Esophagus squamous epithelium (tissue), 5 donors: Measurements from ENCODE around the gene ZNF253. TPM values are rescaled to one million over a fixed set of nuclear protein-coding genes. Genes with fewer than 3 reads are reported as not detected.

ENCODE experiments used
- DNase-seq: peaks from one replicate; lab custom pipeline; 2025; lab: John Stamatoyannopoulos, UW
- H3K27ac ChIP-seq, 4 donors: fragments of 200-600 bp; sonication (generic); one replicate each; pipeline ENCODE4 v1.5.1; 2016 to 2019; ENCODE audit warnings: mild to moderate bottlenecking in 1 of 4
- H3K27me3 ChIP-seq, 4 donors: fragments of 200-600 bp; sonication (generic); 1 replicate in 3 of 4; 2 replicates in 1 of 4; pipeline versions ENCODE4 v1.5.1 to v1.6.0; 2017 to 2021; ENCODE audit warnings: antibody characterized with exemption in 1 of 4
- H3K36me3 ChIP-seq, 3 donors: fragments of 200-600 bp; sonication (generic); one replicate each; pipeline ENCODE4 v1.5.1; 2016 to 2019
- H3K4me1 ChIP-seq, 3 donors: fragments of 200-600 bp; sonication (generic); one replicate each; pipeline ENCODE4 v1.5.1; 2017 to 2019
- H3K4me3 ChIP-seq, 4 donors: fragments of 200-600 bp; sonication (generic); 1 replicate in 3 of 4; 2 replicates in 1 of 4; pipeline ENCODE4 v1.5.1; 2016 to 2019; ENCODE audit warnings: mild to moderate bottlenecking in 2 of 4, moderate library complexity in 1 of 4
- H3K9me3 ChIP-seq, 3 donors: fragments of 200-600 bp; sonication (generic); one replicate each; pipeline ENCODE4 v1.5.1; 2016 to 2019
- CTCF ChIP-seq, 6 experiments: fragments of 450-650 bp in 4 of 6; fragments of 200-600 bp in 2 of 6; sonication (generic) in 2 of 6; IDR thresholded peaks; one replicate each; pipeline ENCODE4 v1.5.1; 2016 to 2019; ENCODE audit warnings: antibody characterized with exemption in 6 of 6, mild to moderate bottlenecking in 4 of 6, moderate library complexity in 4 of 6
- POLR2A ChIP-seq, 4 donors: fragments of 450-650 bp; IDR thresholded peaks; one replicate each; pipeline ENCODE4 v1.6.1; 2017; ENCODE audit warnings: antibody characterized with exemption in 4 of 4, mild to moderate bottlenecking in 4 of 4, moderate library complexity in 3 of 4
- WGBS, 2 donors: methylation state at CpG; one replicate each; pipeline ENCODE4 v1.1.5; 2018; 5-methylcytosine and 5-hydroxymethylcytosine counted together
- intact Hi-C: fragments of 100-400 bp; cut with DNase I; formaldehyde crosslinking; loops from one replicate; pipeline ENCODE4 v1.15.0; 2022
- total RNA-seq, 4 donors: library from RNA; depleted of rRNA; stranded (reverse); fragments of >200 nt; gene quantifications; one replicate each; pipeline ENCODE4 v1.1.0, GENCODE V29; 2016
- donor health status: DM: yes; HTN: yes; CAD: no.

Gene ZNF253
- 1 to 10 TPM in 3 of 4 donors, under 1 TPM in 1; 0.95 to 4.5 (median 2.7) TPM for total RNA-seq

- H3K36me3 ChIP-seq, result no peaks in the 10 kb centered on the region
- peak; percentile 70 for DNase-seq
- intact Hi-C loops, result no loop called here
- H3K9me3 ChIP-seq, result peaks cover 0 to 32% (median 4%) of the 10 kb centered on the region in 3 donors
- peak within 1 kb of the TSS; percentile 79 to 97 (median 96) for H3K27ac ChIP-seq
- H3K4me1 ChIP-seq, result peaks cover 9 to 34% (median 9%) of the 10 kb centered on the region in 3 donors
- TF ChIP-seq CTCF (IDR thresholded peaks at IDR 0.05) (no peak), POLR2A (IDR thresholded peaks at IDR 0.05) (peak in 3 of 4 donors; percentile 14 to 90 (median 89))
- H3K4me3 ChIP-seq, result peak within 1 kb of the TSS; percentile 61 to 86 (median 73)
- WGBS, 2 donors, result 1% methylated on average over 25 to 29 of the region's 43 CpGs
- peaks cover 0 to 1% (median 0%) of the 10 kb centered on the region in 4 donors for H3K27me3 ChIP-seq
Observed at GRCh38 chr19:19865750-19866610, at the start of gene ZNF253. TSS of gene ZNF253 (plus strand) at chr19:19865882. CDS start at chr19:19865997, 115 bp downstream.

DNA sequence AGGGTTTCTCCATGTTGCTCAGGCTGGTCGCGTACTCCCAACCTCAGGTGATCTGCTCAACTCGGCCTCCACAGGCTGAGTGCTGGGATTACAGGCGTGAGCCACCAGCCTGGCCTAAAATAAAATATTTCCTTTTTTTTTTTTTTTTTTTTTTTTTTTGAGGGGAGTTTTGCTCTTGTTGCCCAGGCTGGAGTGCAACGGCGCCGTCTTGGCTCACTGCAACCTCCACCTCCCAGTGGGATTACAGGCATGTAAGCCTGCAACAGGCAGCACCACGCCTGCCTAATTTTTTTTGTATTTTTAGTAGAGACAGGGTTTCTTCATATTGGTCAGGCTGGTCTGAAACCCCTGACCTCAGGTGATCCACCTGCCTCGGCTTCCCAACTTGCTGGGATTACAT, 49.0 kb upstream of the ZNF253 start:
- 89 to 92% methylated on average over 7 to 8 of the region's 9 CpGs for WGBS, 2 donors
- no peak for DNase-seq
- peaks cover 7 to 26% (median 10%) of the 10 kb centered on the region in 3 donors for H3K4me1 ChIP-seq
- peaks cover 0 to 69% (median 0%) of the 10 kb centered on the region in 3 donors for H3K36me3 ChIP-seq
- H3K27me3 ChIP-seq, result no peaks in the 10 kb centered on the region
- no peak overlapping the region for H3K4me3 ChIP-seq
- no peak for TF ChIP-seq CTCF (IDR thresholded peaks at IDR 0.05)
- TF ChIP-seq POLR2A (IDR thresholded peaks at IDR 0.05), result no peak
- peaks cover 0 to 73% (median 10%) of the 10 kb centered on the region in 3 donors for H3K9me3 ChIP-seq
- intact Hi-C loops, result no loop called here
- no peak overlapping the region for H3K27ac ChIP-seq

GRCh38 chr19:19817357-19817756, 48.3 kb upstream of the ZNF253 start:
- Histone ChIP-seq H3K4me3 (no peak overlapping the region), H3K27me3 (no peaks in the 10 kb centered on the region), H3K4me1 (peaks cover 7 to 30% (median 10%) of the 10 kb centered on the region in 3 donors), H3K9me3 (peaks cover 0 to 66% (median 10%) of the 10 kb centered on the region in 3 donors), H3K27ac (no peak overlapping the region), H3K36me3 (peaks cover 0 to 62% (median 0%) of the 10 kb centered on the region in 3 donors)
- no peak for DNase-seq
- intact Hi-C loops, result no loop called here
- 73 to 91% methylated on average over 3 of the region's 3 CpGs for WGBS, 2 donors
- no peak for TF ChIP-seq POLR2A (IDR thresholded peaks at IDR 0.05)
- TF ChIP-seq CTCF (IDR thresholded peaks at IDR 0.05), result no peak

GRCh38 chr19:19820774-19821320, 44.8 kb upstream of the ZNF253 start:
- H3K27ac ChIP-seq, result peak overlapping the region; percentile 92 to 98 (median 94)
- H3K4me1 ChIP-seq, result peaks cover 7 to 30% (median 10%) of the 10 kb centered on the region in 3 donors
- no peaks in the 10 kb centered on the region for H3K27me3 ChIP-seq
- TF ChIP-seq CTCF (IDR thresholded peaks at IDR 0.05), result no peak
- TF ChIP-seq POLR2A (IDR thresholded peaks at IDR 0.05), result no peak
- H3K36me3 ChIP-seq, result peaks cover 0 to 33% (median 0%) of the 10 kb centered on the region in 3 donors
- intact Hi-C loops, result loop anchor here (5.0 kb wide), 1 partner anchor 81 kb away; the partner anchor contains the start of gene ZNF93
- 20 to 46% methylated on average over 7 to 8 of the region's 17 CpGs for WGBS, 2 donors
- peak overlapping the region; percentile 55 to 87 (median 76) for H3K4me3 ChIP-seq
- DNase-seq, result no peak
- H3K9me3 ChIP-seq, result peaks cover 0 to 50% (median 6%) of the 10 kb centered on the region in 3 donors
